SK-N-SH (cell line): ENCODE results near the gene SLC5A3. TPM values are rescaled to one million over a fixed set of nuclear protein-coding genes. Genes with fewer than 3 reads are reported as not detected.

Source experiments
- CTCF ChIA-PET: fragments of 300-600, 350-600 bp; formaldehyde crosslinking; extraction: SDS; loops from one replicate; lab custom pipeline; 2021; lab: Yijun Ruan, JAX
- POLR2A ChIA-PET: fragments of 350-600 bp; sonication (Branson Sonifier 250); formaldehyde crosslinking; extraction: SDS; loops from one replicate; lab custom pipeline; 2020; ENCODE audit warnings: antibody characterized with exemption, inconsistent platforms; lab: Yijun Ruan, JAX
- DNase-seq: peaks from one replicate; pipeline ENCODE4 v3.0.0; 2012
- H2AFZ ChIP-seq: fragments of 200-600 bp; sonication (generic); 2 replicates; pipeline ENCODE4 v1.8.1; 2016; ENCODE audit warnings: antibody characterized with exemption, mild to moderate bottlenecking, low read depth
- H3F3A ChIP-seq: fragments of 200-600 bp; sonication (generic); replicated peaks from 2 replicates; pipeline ENCODE3; 2016; ENCODE audit warnings: antibody characterized with exemption, mild to moderate bottlenecking; ENCODE audit not compliant: insufficient read depth
- H3K27ac ChIP-seq, 2 experiments: fragments of 200-500 bp in 1 of 2; fragments of 200-600 bp in 1 of 2; sonication (Bioruptor generic) in 1 of 2; sonication (generic), shearing (Covaris generic) in 1 of 2; 2 replicates each; pipeline versions ENCODE4 v1.5.1 to v1.6.1; 2014 to 2016; ENCODE audit warnings: low read depth in 2 of 2, inconsistent platforms in 1 of 2, low read length in 1 of 2, mild to moderate bottlenecking in 1 of 2, mixed read lengths in 1 of 2
- H3K27me3 ChIP-seq: fragments of 200-600 bp; sonication (generic), shearing (Covaris generic); 2 replicates; pipeline ENCODE4 v1.6.1; 2016; ENCODE audit warnings: mixed run types; ENCODE audit not compliant: insufficient read depth
- H3K36me3 ChIP-seq, 2 experiments: fragments of 200-500 bp in 1 of 2; fragments of 200-600 bp in 1 of 2; sonication (Bioruptor generic) in 1 of 2; sonication (generic) in 1 of 2; replicated peaks in 1 of 2; 2 replicates each; pipeline versions ENCODE3 to v1.5.1; 2014 to 2016; ENCODE audit warnings: low read length in 1 of 2, mild to moderate bottlenecking in 1 of 2; ENCODE audit not compliant: insufficient read depth in 2 of 2, control insufficient read depth in 1 of 2
- H3K4me1 ChIP-seq, 2 experiments: fragments of 200-500 bp in 1 of 2; fragments of 200-600 bp in 1 of 2; sonication (Bioruptor generic) in 1 of 2; sonication (generic), shearing (Covaris generic) in 1 of 2; 2 replicates each; pipeline versions ENCODE4 v1.5.1 to v1.6.1; 2014 to 2016; ENCODE audit warnings: low read depth in 1 of 2, low read length in 1 of 2, mixed run types in 1 of 2; ENCODE audit not compliant: insufficient read depth in 2 of 2, control insufficient read depth in 1 of 2
- H3K4me2 ChIP-seq: fragments of 200-600 bp; sonication (generic), shearing (Covaris generic); 2 replicates; pipeline ENCODE4 v1.6.1; 2017; ENCODE audit warnings: mixed run types
- H3K4me3 ChIP-seq, 2 experiments: fragments of 200-500 bp in 1 of 2; fragments of 200-600 bp in 1 of 2; sonication (Bioruptor generic) in 1 of 2; sonication (generic), shearing (Covaris generic) in 1 of 2; 2 replicates each; pipeline versions ENCODE4 v1.5.1 to v1.8.1; 2014 to 2016; ENCODE audit warnings: low read depth in 2 of 2, inconsistent platforms in 1 of 2, low read length in 1 of 2, mild to moderate bottlenecking in 1 of 2, mixed read lengths in 1 of 2, moderate library complexity in 1 of 2
- H3K79me2 ChIP-seq: fragments of 200-600 bp; sonication (generic); 2 replicates; pipeline ENCODE4 v1.8.1; 2017; ENCODE audit warnings: mild to moderate bottlenecking; ENCODE audit not compliant: insufficient read depth
- H3K9ac ChIP-seq: fragments of 200-600 bp; sonication (generic); 2 replicates; pipeline ENCODE4 v1.6.1; 2017; ENCODE audit warnings: mixed run types
- H3K9me2 ChIP-seq: fragments of 200-600 bp; sonication (generic); 2 replicates; pipeline ENCODE4 v1.6.1; 2017; ENCODE audit warnings: mixed run types
- H3K9me3 ChIP-seq: fragments of 200-600 bp; sonication (generic); 2 replicates; pipeline ENCODE4 v1.6.1; 2017; ENCODE audit warnings: mixed run types, mild to moderate bottlenecking, moderate library complexity
- H4K20me1 ChIP-seq: fragments of 200-600 bp; sonication (generic); 2 replicates; pipeline ENCODE4 v1.6.1; 2017; ENCODE audit warnings: mild to moderate bottlenecking, mixed run types; ENCODE audit not compliant: insufficient read depth
- CHD2 ChIP-seq: fragments of 150-350 bp; IDR thresholded peaks from 2 replicates; pipeline ENCODE4 v1.6.1; 2018; ENCODE audit warnings: low read length; ENCODE audit not compliant: partially characterized antibody
- EZH2phosphoT487 ChIP-seq: fragments of 200-600 bp; sonication (generic); IDR thresholded peaks from 2 replicates; pipeline ENCODE4 v1.6.1; 2017; ENCODE audit warnings: low read depth, mixed run types, mild to moderate bottlenecking, antibody characterized with exemption, moderate library complexity, borderline replicate concordance
- FOXJ3 ChIP-seq: sonication (generic); formaldehyde crosslinking; IDR thresholded peaks from 2 replicates; pipeline ENCODE4 v1.5.1; 2020; ENCODE audit warnings: mild to moderate bottlenecking, missing genetic modification reagents
- FOXM1 ChIP-seq: IDR thresholded peaks from 2 replicates; pipeline ENCODE4 v1.4.0; 2012; ENCODE audit warnings: low read depth, mild to moderate bottlenecking
- GATA2 ChIP-seq: sonication (generic); formaldehyde crosslinking; IDR thresholded peaks from 2 replicates; pipeline ENCODE4 v1.5.0; 2020; ENCODE audit warnings: mild to moderate bottlenecking, missing genetic modification reagents
- JUND ChIP-seq: IDR thresholded peaks from 2 replicates; pipeline ENCODE4 v1.4.0; 2012
- MXI1 ChIP-seq: IDR thresholded peaks from 2 replicates; pipeline ENCODE4 v1.6.1; 2012; ENCODE audit warnings: mild to moderate bottlenecking, low read depth, low read length, improper control_type of control experiment
- NFIC ChIP-seq: IDR thresholded peaks from 2 replicates; pipeline ENCODE4 v1.4.0; 2012; ENCODE audit warnings: borderline replicate concordance
- NRF1 ChIP-seq: IDR thresholded peaks from 2 replicates; pipeline ENCODE4 v1.6.1; 2012; ENCODE audit warnings: low read depth, mild to moderate bottlenecking, low read length
- RCOR1 ChIP-seq: fragments of 150-350 bp; IDR thresholded peaks from 2 replicates; pipeline ENCODE4 v1.6.1; 2017; ENCODE audit warnings: antibody characterized with exemption, low read length
- REST ChIP-seq: IDR thresholded peaks from 2 replicates; pipeline ENCODE4 v1.6.1; 2012; ENCODE audit warnings: mild to moderate bottlenecking, low read depth, low read length, moderate library complexity
- TAF1 ChIP-seq: IDR thresholded peaks from 2 replicates; pipeline ENCODE4 v1.6.1; 2012; ENCODE audit warnings: low read depth, mild to moderate bottlenecking, low read length, moderate library complexity, borderline replicate concordance
- TEAD4 ChIP-seq: IDR thresholded peaks from 2 replicates; pipeline ENCODE4 v1.4.0; 2012; ENCODE audit warnings: mild to moderate bottlenecking, borderline replicate concordance; ENCODE audit not compliant: insufficient read depth
- YY1 ChIP-seq: IDR thresholded peaks from 2 replicates; pipeline ENCODE4 v1.4.0; 2012; ENCODE audit warnings: low read depth, mild to moderate bottlenecking
- WGBS: methylation state at CpG from one replicate; pipeline ENCODE4 v1.1.6; 2017; ENCODE audit warnings: low lambda C conversion rate; 5-methylcytosine and 5-hydroxymethylcytosine counted together
- polyA plus RNA-seq, 3 experiments: library from polyadenylated mRNA; depleted of rRNA; stranded (reverse); fragments of >200 nt; gene quantifications; 2 replicates each; pipeline ENCODE4 v1.2.3, GENCODE V29; 2012
- TF ChIP-seq, protein P1 (sequence below): fragments of 150-350 bp; IDR thresholded peaks from 2 replicates; pipeline ENCODE4 v1.6.1; 2016; ENCODE audit warnings: mild to moderate bottlenecking, low read depth, low read length

SLC5A3 gene
- polyA plus RNA-seq, 1 of the 3 experiments (the other 2 are of a cell fraction) = 3.0 TPM

DNA sequence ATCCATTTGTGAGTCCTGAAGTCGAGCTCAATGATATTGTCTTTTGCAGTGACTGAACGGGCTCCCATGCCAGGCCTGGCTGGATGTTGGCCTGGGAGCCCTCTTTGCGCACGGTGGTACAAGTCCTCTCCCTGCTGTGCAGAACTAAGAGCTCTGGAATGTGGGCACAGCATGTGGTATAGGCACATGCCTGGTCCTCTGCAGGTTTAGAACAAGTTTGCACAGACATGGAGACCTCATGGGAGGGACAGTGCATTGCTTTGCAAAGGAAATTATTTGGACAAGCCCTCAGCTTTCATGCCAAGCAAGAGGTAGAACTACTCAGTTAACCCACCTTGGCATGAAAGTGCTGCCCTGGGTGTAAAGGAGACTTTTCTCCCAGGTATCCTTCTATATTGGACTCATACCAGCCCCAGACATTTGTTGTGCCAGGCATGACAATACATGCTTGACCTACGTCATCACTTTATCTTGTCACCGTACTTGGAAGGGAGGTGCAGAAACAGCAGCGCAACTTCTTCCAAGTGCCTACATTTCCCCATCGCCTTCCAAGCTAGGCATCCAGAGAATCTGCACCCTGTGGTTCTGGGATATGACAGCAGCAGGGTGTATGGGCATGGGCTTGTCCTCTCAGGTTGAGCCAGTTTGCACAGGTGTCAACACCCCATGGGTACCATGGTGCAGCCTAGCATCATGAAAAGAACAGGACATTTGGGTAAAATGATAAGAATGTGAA lies 37.6 kb upstream of the SLC5A3 start:
- H3K4me1 ChIP-seq = no peaks in the 10 kb centered on the region; a peak in 2 of 4 replicates
- H4K20me1 ChIP-seq = no peaks in the 10 kb centered on the region
- CTCF ChIA-PET = interaction anchor here (0.9 kb wide), 1 partner anchor 111 kb away, joined by 4 read pairs; no protein-coding TSS in a partner anchor
- H3K27ac ChIP-seq = no peak overlapping the region
- H3K79me2 ChIP-seq = no peaks in the 10 kb centered on the region
- TF ChIP-seq TEAD4 = no peak
- TF ChIP-seq FOXJ3 (CRISPR knock-in tag) = no peak
- TF ChIP-seq EZH2phosphoT487 = no peak
- TF ChIP-seq TAF1 = no peak
- TF ChIP-seq MXI1 = no peak
- TF ChIP-seq YY1 = no peak
- TF ChIP-seq CHD2 = no peak
- TF ChIP-seq NRF1 = no peak
- no peak for TF ChIP-seq NFIC
- no peak for TF ChIP-seq JUND
- TF ChIP-seq FOXM1 = no peak
- TF ChIP-seq REST = no peak
- TF ChIP-seq GATA2 (CRISPR knock-in tag) = no peak
- TF ChIP-seq, protein P1, sequence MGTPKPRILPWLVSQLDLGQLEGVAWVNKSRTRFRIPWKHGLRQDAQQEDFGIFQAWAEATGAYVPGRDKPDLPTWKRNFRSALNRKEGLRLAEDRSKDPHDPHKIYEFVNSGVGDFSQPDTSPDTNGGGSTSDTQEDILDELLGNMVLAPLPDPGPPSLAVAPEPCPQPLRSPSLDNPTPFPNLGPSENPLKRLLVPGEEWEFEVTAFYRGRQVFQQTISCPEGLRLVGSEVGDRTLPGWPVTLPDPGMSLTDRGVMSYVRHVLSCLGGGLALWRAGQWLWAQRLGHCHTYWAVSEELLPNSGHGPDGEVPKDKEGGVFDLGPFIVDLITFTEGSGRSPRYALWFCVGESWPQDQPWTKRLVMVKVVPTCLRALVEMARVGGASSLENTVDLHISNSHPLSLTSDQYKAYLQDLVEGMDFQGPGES = no peak
- no peak for TF ChIP-seq RCOR1
- H2AFZ ChIP-seq = no peak overlapping the region
- no peaks in the 10 kb centered on the region for H3K27me3 ChIP-seq
- H3K9me2 ChIP-seq = no peaks in the 10 kb centered on the region
- H3K9ac ChIP-seq = no peak overlapping the region
- no peaks in the 10 kb centered on the region for H3K9me3 ChIP-seq
- WGBS = 95% methylated on average over 4 of the region's 8 CpGs
- no peak for DNase-seq
- H3K36me3 ChIP-seq = no peaks in the 10 kb centered on the region
- POLR2A ChIA-PET = no interaction called here
- H3K4me2 ChIP-seq = no peak overlapping the region
- peaks cover 6% of the 10 kb centered on the region for H3F3A ChIP-seq
- no peak overlapping the region for H3K4me3 ChIP-seq
